Cortex of kidney (tissue), 1 donor: Measurements from ENCODE around the gene RASSF9.

Experiments used
- DNase-seq: peaks from one replicate; lab custom pipeline; 2025; lab: John Stamatoyannopoulos, UW

RASSF9 gene

DNA sequence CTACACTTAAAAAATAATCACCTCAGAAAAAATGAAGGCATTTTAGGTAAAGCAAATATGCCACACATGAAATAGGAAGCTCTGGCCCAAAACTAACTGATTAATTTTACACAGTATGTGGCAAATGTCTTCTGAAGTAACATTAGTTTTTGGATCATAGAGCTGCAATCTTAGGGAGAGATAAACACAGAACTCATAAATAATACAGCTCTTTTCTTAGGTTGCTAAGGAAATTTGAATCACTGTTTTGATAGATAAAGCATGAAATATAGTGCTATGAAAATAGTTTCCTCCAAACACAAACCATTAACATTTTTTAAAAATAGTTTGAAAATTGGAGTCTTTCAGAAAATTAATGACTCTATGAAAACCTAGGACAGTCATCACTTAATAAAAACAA, 15.0 kb downstream of the RASSF9 start:
- DNase-seq, result no peak

DNA sequence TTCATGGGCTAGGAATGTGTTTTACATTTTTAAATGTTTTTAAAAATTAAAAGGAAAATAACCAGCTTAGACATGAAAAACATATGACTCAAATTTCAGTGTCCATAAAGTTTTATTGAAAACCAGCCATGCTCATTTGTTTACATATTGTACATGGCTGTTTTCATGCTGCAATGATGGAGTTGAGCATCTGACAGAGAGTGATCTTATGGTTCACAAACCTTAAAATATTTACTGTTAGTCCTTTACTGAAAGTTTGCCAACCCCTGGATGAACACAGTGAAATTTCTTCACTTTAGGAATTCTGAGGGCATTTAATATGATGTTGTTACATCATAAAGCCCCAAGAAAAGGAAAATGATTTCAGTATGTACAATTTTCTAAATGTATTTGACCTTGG, 16.1 kb downstream of the RASSF9 start:
- DNase-seq, result no peak

DNA sequence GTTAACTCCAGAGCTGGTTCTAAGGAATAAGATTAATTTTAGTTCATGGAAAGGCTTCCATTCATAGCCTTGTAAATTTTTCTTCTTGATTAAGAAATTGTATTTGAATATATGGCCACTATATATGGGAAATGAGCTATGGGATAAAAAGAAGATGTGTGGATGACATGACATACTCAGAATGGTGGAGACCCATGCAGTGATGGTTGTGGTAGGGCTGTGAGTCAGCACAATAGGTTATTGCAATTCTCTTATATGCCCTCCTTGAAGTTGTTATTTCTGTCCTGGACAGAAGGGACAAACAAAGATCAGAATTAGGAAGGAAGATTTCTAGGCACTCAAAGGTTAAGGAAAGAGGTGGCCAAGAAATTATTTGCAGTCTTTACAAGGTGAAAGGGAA, 21.5 kb downstream of the RASSF9 start:
- DNase-seq, result no peak

DNA sequence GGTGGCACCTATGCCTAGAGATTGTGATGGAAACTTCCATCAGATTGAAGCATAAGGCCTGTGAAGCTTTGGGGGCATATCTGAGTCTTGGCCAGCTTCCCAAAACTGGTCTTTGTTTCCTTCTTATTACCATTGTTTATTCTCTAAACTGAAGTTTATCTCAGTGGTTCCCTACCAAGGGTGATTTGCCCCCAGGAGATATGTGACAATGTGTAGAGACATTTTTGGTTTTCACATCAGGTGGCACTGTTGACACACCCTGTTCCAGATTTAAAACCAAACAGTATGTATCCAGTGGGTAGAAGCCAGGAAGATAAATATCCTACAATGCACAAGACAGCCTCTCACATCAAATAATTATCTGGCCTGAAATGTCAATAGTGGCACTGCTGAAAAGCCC, 22.1 kb downstream of the RASSF9 start:
- DNase-seq, result no peak

DNA sequence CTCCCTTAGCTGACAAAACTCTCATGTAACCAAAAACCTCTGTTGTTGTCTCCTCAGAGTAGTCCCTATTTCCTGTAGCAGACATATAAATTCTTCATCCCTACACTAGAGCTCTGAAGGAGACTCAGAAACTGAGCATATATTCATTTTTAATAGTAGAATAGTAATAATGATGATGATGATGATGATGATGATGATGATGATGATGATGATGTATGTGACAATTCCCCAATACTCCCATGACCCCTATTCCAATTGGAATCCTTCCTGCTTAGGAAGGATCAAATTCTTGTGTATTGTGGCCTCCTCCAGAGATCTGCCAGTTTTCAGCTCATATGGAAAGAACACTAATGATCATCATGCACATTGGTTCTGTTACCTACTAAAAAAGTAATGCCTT, 26.7 kb downstream of the RASSF9 start:
- DNase-seq, result no peak

DNA sequence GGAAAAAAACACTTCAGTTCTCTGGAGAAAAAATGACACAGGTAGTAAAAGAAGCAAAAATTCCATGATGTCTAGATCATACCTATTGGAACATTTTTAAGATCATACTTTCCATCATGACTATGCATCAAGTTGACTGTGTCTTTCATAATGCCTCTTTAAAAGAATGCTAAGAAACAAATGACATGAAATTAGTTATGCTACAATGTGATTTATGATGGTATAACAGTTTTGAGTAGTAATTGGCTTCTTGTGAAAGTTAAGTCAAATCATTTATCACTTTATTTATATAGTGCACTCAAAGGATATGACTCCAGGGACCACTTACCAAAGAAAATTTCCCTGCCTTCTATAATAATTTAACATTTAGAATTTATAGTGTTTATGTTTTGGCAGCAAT, 28.5 kb downstream of the RASSF9 start:
- DNase-seq, result no peak

DNA sequence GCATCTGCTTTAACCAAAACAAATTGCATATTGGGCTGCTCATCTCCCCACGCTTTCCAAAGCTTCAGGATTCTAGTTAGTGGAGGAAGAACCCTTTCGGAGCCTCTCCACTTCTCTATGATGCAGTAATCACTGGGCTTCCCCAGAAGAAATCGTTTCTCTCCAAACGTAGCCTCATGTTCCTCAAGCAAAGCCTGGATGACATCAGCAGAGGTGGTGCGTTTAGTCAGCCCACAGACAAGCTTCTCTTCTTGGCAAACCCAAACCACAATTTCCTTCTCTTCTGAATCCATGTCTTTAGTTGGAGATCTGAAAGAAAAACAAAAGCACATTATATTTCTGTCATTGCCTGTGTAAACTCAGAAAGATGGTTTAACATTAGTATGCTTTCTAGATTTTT, 30.6 kb downstream of the RASSF9 start:
- no peak for DNase-seq

DNA sequence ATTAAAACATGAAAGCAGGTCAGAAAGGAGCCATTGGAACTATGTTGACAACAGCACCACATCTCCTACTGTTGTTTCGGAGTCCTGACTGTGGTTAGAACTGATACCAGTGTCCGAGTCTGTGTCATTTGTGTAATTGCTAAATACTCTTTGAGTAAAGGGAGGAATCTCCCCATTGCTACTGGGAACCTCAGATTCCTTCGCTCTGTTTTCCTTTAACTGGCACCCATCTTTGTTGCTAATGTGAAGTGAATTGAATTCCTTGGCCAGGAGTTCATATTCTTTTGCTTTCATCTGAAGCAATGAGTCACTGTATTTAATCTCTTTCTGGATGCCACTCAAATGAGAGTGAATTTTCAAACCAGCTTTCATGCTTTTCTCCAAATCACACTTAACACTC, 31.5 kb downstream of the RASSF9 start:
- no peak for DNase-seq

DNA sequence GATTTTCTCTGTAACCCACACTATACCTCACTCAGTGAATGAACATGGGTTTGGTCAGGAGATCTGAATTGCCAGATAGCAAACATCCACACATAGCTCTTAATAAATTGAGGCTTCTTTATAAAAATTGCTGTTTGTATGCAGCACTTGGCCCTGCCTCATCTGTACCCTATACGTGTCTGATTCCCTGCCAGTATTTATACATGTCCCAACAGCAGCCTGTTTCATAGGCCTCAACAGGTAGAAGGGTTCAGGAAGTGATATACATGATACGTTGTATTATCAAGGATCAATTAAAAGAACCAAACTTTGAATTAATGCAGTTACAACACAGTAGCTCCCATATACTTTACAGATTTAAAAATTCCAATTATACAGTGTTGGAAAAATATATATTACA, 32.3 kb downstream of the RASSF9 start:
- no peak for DNase-seq

DNA sequence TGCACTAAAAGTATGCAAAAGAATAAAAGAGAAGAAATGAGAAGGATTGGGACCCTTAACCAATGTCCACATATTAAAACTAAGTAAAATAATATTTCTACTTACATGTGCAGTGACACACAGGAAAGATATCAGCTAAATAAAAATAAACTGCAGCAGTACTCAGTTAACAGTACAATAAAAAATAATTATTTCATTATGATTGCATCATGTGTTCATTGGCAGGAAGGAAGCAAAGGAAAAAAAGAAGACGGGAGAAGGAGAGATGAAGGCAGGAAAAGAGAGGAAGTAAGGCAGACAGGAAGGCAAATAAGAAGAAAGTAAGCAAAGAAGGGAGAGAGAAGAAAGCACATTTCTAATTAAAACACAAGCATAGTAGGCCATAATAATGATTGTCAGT, 33.0 kb downstream of the RASSF9 start:
- DNase-seq, result no peak

DNA sequence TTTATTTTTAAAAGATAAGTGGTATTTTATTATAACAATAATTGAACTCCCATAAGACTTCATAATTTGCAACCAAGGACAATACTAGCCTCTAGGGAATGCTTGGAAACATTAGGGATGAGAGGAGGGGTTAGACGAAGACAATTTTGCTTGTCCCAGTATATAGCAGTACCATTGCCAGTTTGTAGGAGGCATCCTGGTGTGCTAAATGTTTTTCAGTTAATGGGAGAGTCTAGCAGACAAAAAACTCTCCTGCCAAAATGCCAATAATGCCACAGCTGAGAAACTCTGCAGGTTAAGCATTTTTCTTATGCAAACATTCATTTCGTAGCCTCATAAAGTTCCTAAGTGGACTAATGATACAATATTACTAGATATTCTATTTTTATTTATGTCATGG, 38.1 kb downstream of the RASSF9 start:
- DNase-seq, result no peak

DNA sequence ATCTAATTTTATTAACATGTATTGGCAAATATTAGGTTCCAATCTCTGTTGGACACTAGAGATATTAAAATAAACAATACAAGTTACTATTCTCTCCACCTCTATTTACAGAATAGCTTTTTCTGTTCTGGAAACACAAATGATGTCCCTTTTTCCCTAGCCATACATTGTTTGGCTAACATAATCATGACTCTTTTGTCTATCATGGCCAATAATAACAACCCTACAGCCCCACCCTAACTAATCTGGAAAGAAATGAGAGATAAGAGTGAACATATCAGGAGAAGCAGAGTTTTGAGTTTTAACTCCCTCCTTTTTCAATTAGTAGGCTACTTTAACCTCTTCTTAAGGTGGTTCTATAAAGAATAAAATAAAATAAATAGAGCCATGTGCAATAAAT, 40.2 kb downstream of the RASSF9 start:
- no peak for DNase-seq

DNA sequence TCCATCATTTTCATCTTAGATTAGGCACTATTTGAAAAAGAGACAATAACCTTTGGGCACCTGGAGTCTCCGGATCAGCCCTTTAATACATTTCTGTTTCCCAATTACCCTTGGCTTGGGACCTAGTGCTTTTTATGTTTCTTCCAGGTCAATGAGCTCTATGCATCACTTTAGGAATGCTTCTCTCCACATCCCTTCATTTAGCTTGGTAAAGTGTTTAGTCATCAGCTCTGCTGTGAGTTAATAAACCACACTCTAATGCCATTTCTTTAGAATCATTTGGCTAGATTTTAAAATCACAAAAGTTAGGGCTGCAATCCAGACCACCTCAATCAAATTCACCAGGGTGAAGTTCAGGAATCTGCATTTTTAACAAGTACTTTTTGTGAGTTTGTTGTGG, 41.7 kb downstream of the RASSF9 start:
- no peak for DNase-seq

DNA sequence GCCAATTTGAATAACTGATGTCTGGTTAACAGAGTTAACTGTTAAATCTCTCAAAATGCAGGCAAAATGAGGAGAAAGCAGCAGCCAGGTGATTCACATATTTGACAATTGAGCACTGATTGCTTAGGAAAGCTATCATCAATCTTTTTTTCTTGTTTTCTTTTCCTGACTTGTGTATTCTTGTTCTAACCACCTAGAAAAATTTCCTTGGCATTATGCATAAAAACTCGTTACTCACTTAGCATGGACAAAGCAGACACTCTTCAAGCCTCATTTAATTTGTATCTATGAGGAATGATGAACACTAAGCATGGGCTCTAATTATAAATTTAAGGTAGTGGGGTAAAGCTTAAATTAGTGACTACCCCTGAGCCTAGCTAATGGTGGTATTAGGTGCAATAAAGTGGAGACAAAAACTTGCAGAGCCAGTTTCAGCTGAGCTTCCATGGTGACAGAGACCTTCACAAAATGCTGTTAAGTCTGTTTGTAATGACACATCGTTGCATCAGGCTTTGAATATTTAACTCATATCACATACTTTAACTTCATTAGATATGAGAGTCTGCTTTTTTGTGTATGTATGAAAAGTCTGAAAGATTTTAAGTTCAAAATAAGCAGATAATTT, 52.0 kb downstream of the RASSF9 start:
- no peak for DNase-seq

DNA sequence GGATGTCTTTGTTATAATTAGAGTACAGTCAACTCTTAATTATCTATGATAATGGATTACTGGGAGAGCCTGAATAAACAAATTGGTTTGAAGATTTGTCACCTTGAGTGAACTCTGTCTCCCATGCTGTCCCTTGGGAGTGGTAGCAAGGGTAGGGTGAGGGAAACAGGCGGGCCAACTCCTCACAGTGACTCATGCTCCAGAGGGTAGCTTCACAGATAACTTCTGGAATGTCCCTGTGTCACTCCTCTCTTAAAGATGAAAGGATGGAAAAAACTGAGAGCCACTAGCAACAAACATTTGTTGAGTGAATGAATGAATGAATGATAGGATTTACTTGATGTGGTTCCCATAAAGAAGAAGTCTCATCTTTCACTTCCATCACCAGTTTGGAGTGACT, 53.5 kb downstream of the RASSF9 start:
- no peak for DNase-seq

DNA sequence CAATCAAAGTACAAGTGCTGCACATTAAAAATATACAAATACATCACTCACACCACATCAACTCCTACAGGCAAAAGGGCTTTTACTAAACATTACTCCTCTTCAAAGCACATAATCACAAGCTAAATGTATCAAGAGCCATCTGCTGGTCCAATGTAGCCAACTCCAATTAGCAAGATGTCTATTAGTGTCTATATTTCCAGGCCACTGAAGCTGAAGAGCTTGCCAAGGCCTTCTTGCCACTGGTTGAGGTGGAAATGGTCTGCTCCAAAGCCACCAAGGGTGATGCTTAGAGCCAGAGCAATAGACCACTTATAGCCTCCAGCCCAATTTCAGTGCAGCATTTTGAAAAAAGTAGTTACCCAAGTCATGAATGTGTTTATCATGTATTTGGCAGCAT, 54.4 kb downstream of the RASSF9 start:
- no peak for DNase-seq

DNA sequence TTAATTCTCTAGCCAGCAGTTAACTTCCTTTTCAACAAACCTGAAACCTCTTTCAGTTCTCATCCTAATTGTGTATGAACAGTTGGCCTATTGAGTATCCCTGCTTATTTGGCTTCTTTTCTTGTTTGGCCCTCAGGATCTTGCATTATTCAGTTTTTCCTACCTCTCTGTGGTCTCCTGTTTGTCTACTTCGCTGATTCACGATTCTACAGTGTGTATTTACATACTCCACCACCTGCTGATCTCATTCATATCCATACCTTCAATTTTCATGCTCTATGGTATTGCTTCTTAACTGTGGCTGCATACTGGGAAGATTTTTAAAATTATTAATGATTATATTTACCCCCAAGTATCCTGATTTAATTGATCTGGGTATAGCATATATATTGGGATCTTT, 56.4 kb downstream of the RASSF9 start:
- DNase-seq, result no peak

DNA sequence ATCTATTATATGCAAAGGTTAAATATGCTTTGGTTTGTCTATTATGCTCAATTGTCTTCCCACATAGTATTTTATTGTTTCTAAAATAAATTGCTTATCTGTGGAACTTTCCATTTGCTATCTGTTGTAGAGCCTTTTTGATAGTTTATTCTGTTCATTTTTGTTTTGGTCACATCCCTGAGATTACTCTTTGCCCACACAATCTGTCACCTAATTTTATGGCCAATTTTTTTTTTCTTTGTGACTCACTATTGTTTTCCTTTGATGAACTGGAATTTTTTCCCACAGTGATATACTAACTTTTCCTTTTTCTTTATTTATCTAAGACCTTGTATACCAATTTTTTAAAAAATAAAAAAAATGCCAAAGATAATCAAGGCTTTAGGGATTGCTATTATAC, 61.1 kb downstream of the RASSF9 start:
- no peak for DNase-seq

DNA sequence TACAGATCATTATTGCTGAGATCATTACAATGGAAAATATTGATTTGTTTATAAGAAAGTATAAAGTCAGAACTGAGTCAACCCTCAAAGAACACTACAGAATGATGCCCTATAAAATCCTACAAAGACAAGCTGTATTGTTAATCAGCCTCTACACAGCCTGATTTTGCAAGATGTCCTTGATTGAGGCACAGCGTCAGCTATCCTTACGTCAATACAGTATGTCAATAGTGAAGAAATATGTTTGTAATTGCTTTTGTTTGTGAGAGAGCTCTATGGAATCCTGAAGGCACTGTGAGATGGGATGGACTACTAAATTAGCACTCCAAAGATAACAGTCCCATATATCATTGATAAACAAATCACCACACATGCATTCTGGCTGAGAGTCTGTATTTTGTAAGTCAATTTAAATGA, 70.7 kb downstream of the RASSF9 start:
- no peak for DNase-seq

DNA sequence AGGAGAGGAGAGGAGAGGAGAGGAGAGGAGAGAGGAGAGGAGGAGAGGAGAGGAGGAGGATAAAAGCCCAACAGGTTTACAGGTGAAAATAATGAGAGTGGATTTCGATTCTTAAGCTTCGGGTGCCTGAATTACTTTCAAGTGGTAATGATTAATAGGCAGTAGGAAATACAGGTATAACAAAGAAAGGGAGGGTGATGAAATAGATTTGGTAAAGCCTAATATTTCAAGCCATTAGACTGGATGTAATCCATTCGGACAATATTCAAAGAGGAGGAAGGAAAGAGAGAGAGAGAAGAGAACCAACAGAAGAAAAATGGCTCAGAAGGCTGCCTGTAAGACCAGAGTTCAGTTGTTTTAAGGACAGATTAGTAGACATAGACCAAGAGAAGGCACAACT, 76.6 kb downstream of the RASSF9 start:
- DNase-seq, result no peak

DNA sequence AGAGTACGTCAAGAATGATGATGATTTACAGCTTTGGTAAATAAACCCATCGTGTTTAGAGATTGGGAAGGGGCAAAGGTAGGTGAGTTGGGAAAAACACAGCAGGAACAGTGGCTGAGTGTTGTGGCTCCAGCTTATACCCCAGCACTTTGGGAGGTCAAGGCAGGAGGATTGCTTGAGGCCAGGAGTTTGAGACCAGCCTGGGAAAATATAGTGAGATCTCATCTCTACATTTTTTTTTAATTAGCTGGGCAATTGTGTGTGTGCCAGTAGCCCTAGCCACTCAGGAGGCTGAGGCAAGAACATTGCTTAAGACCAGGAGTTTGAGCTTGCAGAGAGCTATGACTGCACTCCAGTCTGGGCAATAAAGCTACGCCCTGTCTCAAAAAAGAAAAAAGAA, 77.1 kb downstream of the RASSF9 start:
- no peak for DNase-seq

DNA sequence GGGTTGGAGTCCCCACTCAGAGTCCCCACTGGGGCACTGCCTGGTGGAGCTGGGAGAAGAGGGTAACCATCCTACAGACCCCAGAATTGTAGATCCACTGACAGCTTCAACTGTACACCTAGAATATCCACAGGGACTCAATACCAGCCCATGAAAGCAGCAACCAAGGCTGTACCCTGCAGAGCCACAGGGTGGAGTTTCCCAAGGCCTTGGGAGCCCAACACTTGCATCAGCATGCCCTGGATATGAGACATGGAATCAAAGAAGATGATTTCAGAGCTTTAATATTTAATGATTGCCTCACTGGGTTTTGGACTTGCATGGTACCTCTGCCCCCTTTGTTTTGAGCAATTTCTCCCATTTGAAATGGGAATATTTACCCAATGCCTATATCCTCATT, 80.4 kb downstream of the RASSF9 start:
- no peak for DNase-seq
